HepG2 (cell line): ENCODE measurements around the gene FBXO48. TPM values are rescaled to one million over a fixed set of nuclear protein-coding genes. Genes with fewer than 3 reads are reported as not detected.
A peak's percentile ranks its signal among the peaks of the same experiment; 100 is the strongest.

Source experiments
- ARID3A ChIP-seq: IDR thresholded peaks from 2 replicates; pipeline ENCODE4 v1.6.1; 2012; ENCODE audit warnings: low read depth, low read length, improper control_type of control experiment
- ATF5 ChIP-seq: sonication (generic); formaldehyde crosslinking; IDR thresholded peaks from 2 replicates; pipeline ENCODE4 v1.4.0; 2020; ENCODE audit warnings: mild to moderate bottlenecking, low read depth, missing genetic modification reagents
- EEA1 ChIP-seq: sonication (generic); formaldehyde crosslinking; IDR thresholded peaks from 2 replicates; pipeline ENCODE4 v1.5.1; 2020; ENCODE audit warnings: mild to moderate bottlenecking, missing genetic modification reagents, borderline replicate concordance
- FOSL2 ChIP-seq: sonication (generic); formaldehyde crosslinking; IDR thresholded peaks from 2 replicates; pipeline ENCODE4 v1.4.0; 2020; ENCODE audit warnings: missing genetic modification reagents
- GZF1 ChIP-seq: sonication (generic); formaldehyde crosslinking; IDR thresholded peaks from 2 replicates; pipeline ENCODE4 v1.5.1; 2020; ENCODE audit warnings: mild to moderate bottlenecking, missing genetic modification reagents
- HNRNPH1 ChIP-seq: fragments of 200-400 bp; formaldehyde crosslinking; optimal IDR thresholded peaks from 2 replicates; pipeline ENCODE3; 2017; ENCODE audit warnings: mild to moderate bottlenecking, low read depth, low read length
- KLF11 ChIP-seq: IDR thresholded peaks from 2 replicates; pipeline ENCODE4 v1.6.1; 2016; ENCODE audit warnings: missing compliant biosample characterization
- PBX3 ChIP-seq: sonication (generic); formaldehyde crosslinking; IDR thresholded peaks from 2 replicates; pipeline ENCODE4 v1.8.1; 2023; ENCODE audit warnings: missing genetic modification reagents, inconsistent platforms, borderline replicate concordance
- POLR2G ChIP-seq: fragments of 200-400 bp; formaldehyde crosslinking; IDR thresholded peaks from 2 replicates; pipeline ENCODE4 v1.6.1; 2018; ENCODE audit warnings: mild to moderate bottlenecking, low read depth, low read length, moderate library complexity
- SSRP1 ChIP-seq: IDR thresholded peaks from 2 replicates; pipeline ENCODE4 v1.6.1; 2016; ENCODE audit warnings: control low read depth
- ZFAT ChIP-seq: sonication (generic); formaldehyde crosslinking; conservative IDR thresholded peaks from 2 replicates; pipeline ENCODE4 v1.8.1; 2023; ENCODE audit warnings: missing genetic modification reagents, inconsistent platforms
- ZNF12 ChIP-seq: sonication (generic); formaldehyde crosslinking; IDR thresholded peaks from 2 replicates; pipeline ENCODE4 v1.5.0; 2020; ENCODE audit warnings: missing genetic modification reagents
- ZNF362 ChIP-seq: sonication (generic); formaldehyde crosslinking; IDR thresholded peaks from 2 replicates; pipeline ENCODE4 v1.4.0; 2020; ENCODE audit warnings: missing genetic modification reagents, mild to moderate bottlenecking, borderline replicate concordance
- ZNF589 ChIP-seq: sonication (generic); formaldehyde crosslinking; conservative IDR thresholded peaks from 2 replicates; pipeline ENCODE4 v1.8.0; 2022; ENCODE audit warnings: mild to moderate bottlenecking, moderate library complexity, missing genetic modification reagents
- ZNF609 ChIP-seq: sonication (generic); formaldehyde crosslinking; IDR thresholded peaks from 2 replicates; pipeline ENCODE4 v1.4.0; 2020; ENCODE audit warnings: mild to moderate bottlenecking, missing genetic modification reagents, borderline replicate concordance
- ZNF615 ChIP-seq: sonication (generic); formaldehyde crosslinking; IDR thresholded peaks from 2 replicates; pipeline ENCODE4 v1.5.0; 2020; ENCODE audit warnings: mild to moderate bottlenecking, missing genetic modification reagents, borderline replicate concordance
- ZNF672 ChIP-seq: sonication (generic); formaldehyde crosslinking; IDR thresholded peaks from 2 replicates; pipeline ENCODE4 v1.8.1; 2022; ENCODE audit warnings: missing genetic modification reagents
- polyA plus RNA-seq, 8 experiments: library from polyadenylated mRNA; depleted of rRNA in 3 of 8; stranded (reverse) in 7 of 8; unstranded in 1 of 8; fragments of >200 nt; fragmentation: Illumina TruSeq in 4 of 8; extraction: Trizol in 4 of 8; gene quantifications; 2 replicates each; pipeline versions ENCODE4 v1.2.1 to v1.2.3, GENCODE V29; 2011 to 2016; ENCODE audit warnings: low read depth in 4 of 8, missing spikeins in 1 of 8, mixed read lengths in 1 of 8; ENCODE audit not compliant: insufficient read depth in 1 of 8
- total RNA-seq, 5 experiments: library from RNA; depleted of rRNA; stranded (reverse); fragments of >200 nt; fragmentation: Illumina TruSeq; extraction: Trizol; gene quantifications; 2 replicates each; pipeline ENCODE4 v1.2.3, GENCODE V29; 2016; ENCODE audit warnings: low read depth in 1 of 5

The FBXO48 gene
- total and polyA plus RNA-seq, 2 of the 13 experiments (the other 11 are each of a cell fraction or from before 2014, with no cell fraction given), result 0.42 to 1.1 TPM

- no peak for TF ChIP-seq ZNF589 (CRISPR knock-in tag)
- 0 out of 2 replicates have a peak, but pooled peaks have one; percentile 40 for TF ChIP-seq ZNF609 (CRISPR knock-in tag)
- TF ChIP-seq PBX3 (CRISPR knock-in tag), result no peak
- peak; percentile 97 for TF ChIP-seq POLR2G
- peak; percentile 79 for TF ChIP-seq GZF1 (CRISPR knock-in tag)
- 0 out of 2 replicates have a peak, but pooled peaks have one; percentile 60 for TF ChIP-seq ZFAT (CRISPR knock-in tag)
- TF ChIP-seq ZNF12 (CRISPR knock-in tag), result no peak; the same call in 1 of the 2 replicates
- TF ChIP-seq ZNF362 (CRISPR knock-in tag), result no peak
- TF ChIP-seq ATF5, result no peak
- TF ChIP-seq ZNF672, result no peak
- TF ChIP-seq ZNF615 (CRISPR knock-in tag), result no peak
- TF ChIP-seq EEA1, result 0 out of 2 replicates have a peak, but pooled peaks have one; percentile 50
- peak; percentile 50 for TF ChIP-seq FOSL2 (CRISPR knock-in tag)
- TF ChIP-seq ARID3A, result peak; percentile 9; the same call in 1 of the 2 replicates
- no peak for TF ChIP-seq HNRNPH1
- TF ChIP-seq SSRP1 (CRISPR knock-in tag), result no peak
- no peak for TF ChIP-seq KLF11 (CRISPR knock-in tag)
Observed at GRCh38 chr2:68467077-68467960, at the start of gene FBXO48, which contains the start of gene APLF (continued).
